A549 (cell line): ENCODE measurements around the gene ARHGDIB.

Source experiments
- BHLHE40 ChIP-seq: IDR thresholded peaks from 2 replicates; pipeline ENCODE4 v1.6.1; 2012; ENCODE audit warnings: low read depth, low read length, inconsistent platforms
- CBX2 ChIP-seq: fragments of 200-600 bp; sonication (generic); IDR thresholded peaks from 2 replicates; pipeline ENCODE4 v1.6.1; 2016; ENCODE audit warnings: low read depth, mild to moderate bottlenecking, borderline replicate concordance
- CEBPB ChIP-seq, 2 experiments: fragments of >200 bp in 1 of 2; sonication (Bioruptor Twin) in 1 of 2; formaldehyde crosslinking in 1 of 2; IDR thresholded peaks; 2 replicates each; pipeline ENCODE4 v1.6.1; 2012 to 2016
- CTCF ChIP-seq: fragments of >200 bp; sonication (Bioruptor Twin); formaldehyde crosslinking; IDR thresholded peaks from 3 replicates; pipeline ENCODE4 v1.5.1; 2016
- ELK1 ChIP-seq: fragments of 150-350 bp; IDR thresholded peaks from 2 replicates; pipeline ENCODE4 v1.6.1; 2014; ENCODE audit warnings: low read depth, mild to moderate bottlenecking, low read length
- EP300 ChIP-seq, 2 experiments: fragments of >200 bp; sonication (Bioruptor Twin); formaldehyde crosslinking; IDR thresholded peaks; 2 replicates in 1 of 2; 3 replicates in 1 of 2; pipeline ENCODE4 v1.6.1; 2016 to 2017
- JUN ChIP-seq, 2 experiments: fragments of >200 bp; sonication (Bioruptor Twin); formaldehyde crosslinking; IDR thresholded peaks; 2 replicates in 1 of 2; 3 replicates in 1 of 2; pipeline ENCODE4 v1.6.1; 2016 to 2017
- KDM1A ChIP-seq: fragments of 200-600 bp; sonication (generic); IDR thresholded peaks from 2 replicates; pipeline ENCODE4 v1.6.1; 2016; ENCODE audit warnings: low read depth, mild to moderate bottlenecking
- MAX ChIP-seq: IDR thresholded peaks from 2 replicates; pipeline ENCODE4 v1.6.1; 2012
- MAZ ChIP-seq: fragments of 150-350 bp; IDR thresholded peaks from 2 replicates; pipeline ENCODE4 v1.6.1; 2014; ENCODE audit warnings: antibody characterized with exemption, low read depth, low read length, borderline replicate concordance
- POLR2A ChIP-seq: IDR thresholded peaks from 2 replicates; pipeline ENCODE4 v1.6.1; 2012; ENCODE audit warnings: mild to moderate bottlenecking, low read length
- RNF2 ChIP-seq: fragments of 200-600 bp; sonication (generic); IDR thresholded peaks from 2 replicates; pipeline ENCODE4 v1.6.1; 2016; ENCODE audit warnings: low read depth, mild to moderate bottlenecking, antibody characterized with exemption, moderate library complexity, borderline replicate concordance

GRCh38 chr12:14956024-14956891 lies 5.1 kb downstream of the ARHGDIB start:
- no peak for TF ChIP-seq KDM1A
- TF ChIP-seq POLR2A, result no peak
- no peak for TF ChIP-seq RNF2
- no peak for TF ChIP-seq CTCF
- TF ChIP-seq MAX, result no peak
- no peak for TF ChIP-seq MAZ
- no peak for TF ChIP-seq EP300 (IDR thresholded peaks at IDR 0.05)
- no peak for TF ChIP-seq CEBPB (IDR thresholded peaks at IDR 0.05)
- no peak for TF ChIP-seq BHLHE40
- no peak for TF ChIP-seq CBX2
- no peak for TF ChIP-seq JUN (IDR thresholded peaks at IDR 0.05)
- TF ChIP-seq ELK1, result no peak
